Ammon's horn (tissue), 1 donor: Measurements from ENCODE around the gene TNIP3.

Experiments
- DNase-seq: peaks from one replicate; pipeline ENCODE4 v3.0.0-alpha.2; 2016; ENCODE audit warnings: low spot score

TNIP3 gene

GRCh38 chr4:121138039-121138825 lies 25.9 kb downstream of the TNIP3 start:
- DNase-seq, result no peak

GRCh38 chr4:121130326-121130660 lies 33.8 kb downstream of the TNIP3 start:
- no peak for DNase-seq

- no peak for DNase-seq
These were observed 34.4 kb downstream of the TNIP3 start for GRCh38 chr4:121129606-121130325.

- no peak for DNase-seq
These were observed 37.0 kb downstream of the TNIP3 start for GRCh38 chr4:121127100-121127499.

- no peak for DNase-seq
These were observed 37.6 kb downstream of the TNIP3 start for GRCh38 chr4:121126449-121127006.

- no peak for DNase-seq
These were observed 38.6 kb downstream of the TNIP3 start for GRCh38 chr4:121125498-121125885.

- no peak for DNase-seq
These were observed 41.5 kb downstream of the TNIP3 start for GRCh38 chr4:121122661-121123060.

- DNase-seq, result no peak
These were observed 44.4 kb downstream of the TNIP3 start for GRCh38 chr4:121119715-121120114.

- no peak for DNase-seq
These were observed 45.8 kb downstream of the TNIP3 start for GRCh38 chr4:121118344-121118743.

GRCh38 chr4:121114756-121115155 lies 49.4 kb downstream of the TNIP3 start:
- DNase-seq, result no peak

- DNase-seq, result no peak
These were observed 51.6 kb downstream of the TNIP3 start for GRCh38 chr4:121112530-121112929.

- no peak for DNase-seq
These were observed 55.6 kb downstream of the TNIP3 start for GRCh38 chr4:121108557-121108956.

- DNase-seq, result no peak
These were observed 56.6 kb downstream of the TNIP3 start for GRCh38 chr4:121107507-121107906.

GRCh38 chr4:121100093-121100775 lies 63.9 kb downstream of the TNIP3 start:
- no peak for DNase-seq

- no peak for DNase-seq
These were observed 65.9 kb downstream of the TNIP3 start for GRCh38 chr4:121098266-121098665.

- DNase-seq, result no peak
These were observed 67.5 kb downstream of the TNIP3 start for GRCh38 chr4:121096629-121097028.

- no peak for DNase-seq
These were observed 67.9 kb downstream of the TNIP3 start for GRCh38 chr4:121096191-121096590.

- DNase-seq, result no peak
These were observed 69.7 kb downstream of the TNIP3 start for GRCh38 chr4:121094297-121094966.

- no peak for DNase-seq
These were observed 70.9 kb downstream of the TNIP3 start for GRCh38 chr4:121093261-121093660.

GRCh38 chr4:121091941-121092340 lies 72.2 kb downstream of the TNIP3 start:
- DNase-seq, result no peak

- DNase-seq, result no peak
These were observed 75.3 kb downstream of the TNIP3 start for GRCh38 chr4:121088867-121089266.
